Measurements from ENCODE around the gene DKKL1.

DKKL1 gene

DNA sequence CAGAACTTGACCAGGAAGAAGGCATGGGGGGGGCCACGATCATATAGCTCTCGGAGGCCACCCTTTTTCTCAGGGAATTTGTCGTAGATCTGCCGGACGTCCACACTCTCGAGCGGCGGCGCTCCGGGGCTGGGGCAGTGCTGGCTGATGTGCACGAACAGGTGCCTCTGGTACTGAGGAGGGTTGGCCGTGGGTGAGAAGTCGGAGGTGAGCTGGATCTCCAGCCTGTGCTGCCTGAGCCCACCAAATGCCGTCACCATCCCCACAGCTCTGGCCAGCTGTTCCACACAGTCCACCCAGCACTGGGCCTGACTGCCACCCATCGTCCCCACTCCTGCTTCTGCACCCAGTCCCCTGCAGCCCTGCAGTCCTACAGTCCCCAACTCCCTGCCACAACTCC lies 16.5 kb upstream of the DKKL1 start:
- no peaks in the 10 kb centered on the region for H3K4me1 ChIP-seq (ENCODE audit: insufficient read depth, insufficient read length)
- no peak overlapping the region for H3K9ac ChIP-seq (ENCODE audit: insufficient read length, low read depth)
- peaks cover 7% of the 10 kb centered on the region; the same call in 1 of the 2 replicates for H3K9me3 ChIP-seq (ENCODE audit: insufficient read depth, low read length)
- peaks cover 85% of the 10 kb centered on the region for H3K36me3 ChIP-seq (ENCODE audit: insufficient read depth, insufficient read length, low read length)
- no peak overlapping the region for H3K4me3 ChIP-seq (ENCODE audit: insufficient read length, low read depth)
- DNase-seq (ENCODE audit: low read depth, low spot score): no peak
- H3K27me3 ChIP-seq (ENCODE audit: insufficient read depth, insufficient read length): no peaks in the 10 kb centered on the region
- TF ChIP-seq YY1 (IDR thresholded peaks at IDR 0.05; ENCODE audit: insufficient read depth, insufficient read length) (no peak), SUZ12 (IDR thresholded peaks at IDR 0.05; ENCODE audit: extremely low read depth, insufficient read depth, insufficient read length) (no peak), ZNF274 (IDR thresholded peaks at IDR 0.05; ENCODE audit: low read depth, low read length) (no peak)

DNA sequence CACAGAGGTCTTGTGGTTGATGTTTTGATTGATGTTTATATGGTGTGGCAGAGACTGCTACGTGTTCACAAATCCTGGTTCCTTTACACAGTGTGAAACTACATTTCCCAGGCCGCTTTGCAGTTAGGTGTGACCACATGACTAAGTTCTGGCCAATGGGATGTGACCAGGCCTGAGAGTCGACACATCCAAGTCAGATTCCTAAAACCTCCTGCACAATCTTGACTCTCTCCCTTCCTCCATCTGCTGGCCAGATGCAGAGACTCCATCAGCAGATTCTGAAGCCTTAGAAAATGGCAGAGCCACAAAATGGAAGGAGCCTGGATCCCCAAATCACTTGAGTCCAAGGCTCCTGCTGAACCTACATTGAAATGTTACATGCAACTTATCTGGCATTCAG lies 15.8 kb upstream of the DKKL1 start:
- Histone ChIP-seq H3K4me1 (ENCODE audit: insufficient read depth, insufficient read length) (no peaks in the 10 kb centered on the region), H3K36me3 (ENCODE audit: insufficient read depth, insufficient read length, low read length) (peaks cover 84% of the 10 kb centered on the region), H3K9ac (ENCODE audit: insufficient read length, low read depth) (no peak overlapping the region), H3K4me3 (ENCODE audit: insufficient read length, low read depth) (no peak overlapping the region), H3K9me3 (ENCODE audit: insufficient read depth, low read length) (peaks cover 7% of the 10 kb centered on the region; the same call in 1 of the 2 replicates), H3K27me3 (ENCODE audit: insufficient read depth, insufficient read length) (no peaks in the 10 kb centered on the region)
- no peak for DNase-seq (ENCODE audit: low read depth, low spot score)
- TF ChIP-seq ZNF274 (IDR thresholded peaks at IDR 0.05; ENCODE audit: low read depth, low read length): no peak
- peak; percentile 12 for TF ChIP-seq YY1 (IDR thresholded peaks at IDR 0.05; ENCODE audit: insufficient read depth, insufficient read length)

DNA sequence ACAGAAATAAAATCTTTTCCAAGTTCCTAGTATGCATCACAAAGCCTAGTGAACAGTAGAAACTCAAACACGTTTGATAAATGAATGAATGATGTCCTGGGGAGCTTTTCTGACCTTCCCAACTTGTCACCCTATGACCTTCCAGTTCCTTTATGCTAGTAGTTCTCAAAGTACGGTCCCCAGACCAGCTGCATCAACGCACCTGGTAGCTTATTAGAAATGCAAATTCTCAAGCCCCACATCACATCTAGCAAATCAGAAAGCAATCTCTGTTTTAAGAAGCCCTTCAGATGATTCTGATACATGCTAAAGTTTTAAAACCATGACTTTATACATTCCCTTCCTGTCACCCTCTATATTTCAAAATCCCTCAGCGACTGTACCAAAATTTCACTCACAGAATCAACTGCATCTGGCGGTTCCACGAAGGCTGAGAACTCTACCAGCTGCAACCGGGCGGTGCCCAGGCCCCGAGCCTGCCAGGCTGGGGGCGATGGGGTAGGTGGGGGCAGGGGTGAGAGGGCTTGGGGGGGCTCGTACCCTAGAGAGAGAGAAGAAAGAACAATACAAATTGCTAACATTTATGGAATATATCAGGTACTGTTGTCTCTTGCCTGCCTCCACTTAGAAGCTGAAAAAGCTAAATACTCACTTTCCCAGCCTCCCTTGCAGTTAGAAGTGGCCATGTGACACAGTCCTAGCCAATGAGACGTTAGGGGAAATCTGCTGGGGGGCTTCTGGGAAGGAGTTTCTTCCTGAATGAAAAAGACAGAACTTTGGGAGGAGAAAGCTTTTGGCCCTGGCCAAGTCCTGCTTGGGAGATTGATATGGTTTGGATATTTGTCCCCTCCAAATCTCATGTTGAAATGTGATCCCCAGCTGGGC lies 15.1 kb upstream of the DKKL1 start:
- TF ChIP-seq YY1 (IDR thresholded peaks at IDR 0.05; ENCODE audit: insufficient read depth, insufficient read length): no peak
- no peak for TF ChIP-seq SUZ12 (IDR thresholded peaks at IDR 0.05; ENCODE audit: extremely low read depth, insufficient read depth, insufficient read length)
- no peak for TF ChIP-seq ZNF274 (IDR thresholded peaks at IDR 0.05; ENCODE audit: low read depth, low read length)
- Histone ChIP-seq H3K9ac (ENCODE audit: insufficient read length, low read depth) (no peak overlapping the region), H3K4me3 (ENCODE audit: insufficient read length, low read depth) (no peak overlapping the region), H3K9me3 (ENCODE audit: insufficient read depth, low read length) (peaks cover 7% of the 10 kb centered on the region; the same call in 1 of the 2 replicates), H3K4me1 (ENCODE audit: insufficient read depth, insufficient read length) (no peaks in the 10 kb centered on the region), H3K27me3 (ENCODE audit: insufficient read depth, insufficient read length) (no peaks in the 10 kb centered on the region), H3K36me3 (ENCODE audit: insufficient read depth, insufficient read length, low read length) (peaks cover 84% of the 10 kb centered on the region)
- DNase-seq (ENCODE audit: low read depth, low spot score): no peak

GRCh38 chr19:49349567-49349966 lies 14.1 kb upstream of the DKKL1 start:
- no peaks in the 10 kb centered on the region for H3K27me3 ChIP-seq (ENCODE audit: insufficient read depth, insufficient read length)
- no peak overlapping the region for H3K9ac ChIP-seq (ENCODE audit: insufficient read length, low read depth)
- H3K9me3 ChIP-seq (ENCODE audit: insufficient read depth, low read length): peaks cover 7% of the 10 kb centered on the region; the same call in 1 of the 2 replicates
- no peak for DNase-seq (ENCODE audit: low read depth, low spot score)
- TF ChIP-seq YY1 (IDR thresholded peaks at IDR 0.05; ENCODE audit: insufficient read depth, insufficient read length): no peak
- no peak for TF ChIP-seq ZNF274 (IDR thresholded peaks at IDR 0.05; ENCODE audit: low read depth, low read length)
- no peak for TF ChIP-seq SUZ12 (IDR thresholded peaks at IDR 0.05; ENCODE audit: extremely low read depth, insufficient read depth, insufficient read length)
- H3K4me1 ChIP-seq (ENCODE audit: insufficient read depth, insufficient read length): no peaks in the 10 kb centered on the region
- H3K4me3 ChIP-seq (ENCODE audit: insufficient read length, low read depth): no peak overlapping the region
- peaks cover 83% of the 10 kb centered on the region for H3K36me3 ChIP-seq (ENCODE audit: insufficient read depth, insufficient read length, low read length)

DNA sequence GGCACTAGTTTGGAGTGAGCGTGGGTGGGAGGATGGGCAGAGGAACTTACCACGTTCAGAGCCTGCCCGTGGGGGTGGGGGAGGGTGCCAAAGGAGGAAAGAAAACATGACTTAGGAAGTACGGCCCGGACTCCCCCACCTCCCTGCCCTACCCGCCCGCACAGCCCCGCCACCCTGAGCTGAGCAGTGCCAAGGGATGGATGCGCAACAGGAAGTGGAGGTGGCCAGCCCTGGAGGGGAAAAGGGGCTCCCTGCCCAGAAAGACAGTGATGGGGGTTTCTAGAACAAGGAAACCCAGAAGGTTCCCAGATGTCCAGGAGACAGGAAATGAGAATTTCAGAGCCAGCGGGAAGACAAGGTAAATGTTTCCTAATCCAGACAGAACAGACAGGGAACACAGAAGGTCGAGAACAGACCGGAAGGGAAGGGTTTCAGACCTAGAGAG lies 7.7 kb upstream of the DKKL1 start:
- Histone ChIP-seq H3K36me3 (ENCODE audit: insufficient read depth, insufficient read length, low read length) (peaks cover 76% of the 10 kb centered on the region), H3K4me1 (ENCODE audit: insufficient read depth, insufficient read length) (no peaks in the 10 kb centered on the region), H3K27me3 (ENCODE audit: insufficient read depth, insufficient read length) (no peaks in the 10 kb centered on the region), H3K4me3 (ENCODE audit: insufficient read length, low read depth) (no peak overlapping the region), H3K9me3 (ENCODE audit: insufficient read depth, low read length) (no peaks in the 10 kb centered on the region), H3K9ac (ENCODE audit: insufficient read length, low read depth) (no peak overlapping the region)
- TF ChIP-seq ZNF274 (IDR thresholded peaks at IDR 0.05; ENCODE audit: low read depth, low read length): no peak
- TF ChIP-seq SUZ12 (IDR thresholded peaks at IDR 0.05; ENCODE audit: extremely low read depth, insufficient read depth, insufficient read length): no peak
- no peak for TF ChIP-seq YY1 (IDR thresholded peaks at IDR 0.05; ENCODE audit: insufficient read depth, insufficient read length)
- no peak for DNase-seq (ENCODE audit: low read depth, low spot score)

DNA sequence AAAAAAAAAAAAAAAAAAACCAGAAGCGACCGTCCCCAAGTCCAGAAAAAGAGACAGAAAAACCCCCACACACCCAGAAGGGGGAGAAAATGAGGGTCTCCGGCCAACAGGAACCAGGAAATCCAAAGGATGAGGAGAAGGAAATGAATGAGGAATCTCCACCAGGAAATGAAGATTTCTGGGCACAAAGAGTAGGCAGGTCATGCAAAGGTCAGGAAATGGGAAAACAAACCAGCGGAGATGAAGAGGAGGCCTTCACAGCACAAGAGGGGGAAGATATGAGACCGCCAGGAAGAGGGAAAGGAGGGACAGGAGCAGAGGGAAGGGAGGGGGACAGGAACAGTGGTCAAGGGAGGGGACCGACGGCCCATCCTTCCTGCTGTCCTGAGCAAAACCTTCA lies 7.3 kb upstream of the DKKL1 start:
- TF ChIP-seq ZNF274 (IDR thresholded peaks at IDR 0.05; ENCODE audit: low read depth, low read length) (no peak), SUZ12 (IDR thresholded peaks at IDR 0.05; ENCODE audit: extremely low read depth, insufficient read depth, insufficient read length) (no peak), YY1 (IDR thresholded peaks at IDR 0.05; ENCODE audit: insufficient read depth, insufficient read length) (no peak)
- Histone ChIP-seq H3K36me3 (ENCODE audit: insufficient read depth, insufficient read length, low read length) (peaks cover 72% of the 10 kb centered on the region), H3K4me1 (ENCODE audit: insufficient read depth, insufficient read length) (no peaks in the 10 kb centered on the region), H3K4me3 (ENCODE audit: insufficient read length, low read depth) (no peak overlapping the region), H3K9ac (ENCODE audit: insufficient read length, low read depth) (no peak overlapping the region), H3K27me3 (ENCODE audit: insufficient read depth, insufficient read length) (no peaks in the 10 kb centered on the region), H3K9me3 (ENCODE audit: insufficient read depth, low read length) (no peaks in the 10 kb centered on the region)
- no peak for DNase-seq (ENCODE audit: low read depth, low spot score)

DNA sequence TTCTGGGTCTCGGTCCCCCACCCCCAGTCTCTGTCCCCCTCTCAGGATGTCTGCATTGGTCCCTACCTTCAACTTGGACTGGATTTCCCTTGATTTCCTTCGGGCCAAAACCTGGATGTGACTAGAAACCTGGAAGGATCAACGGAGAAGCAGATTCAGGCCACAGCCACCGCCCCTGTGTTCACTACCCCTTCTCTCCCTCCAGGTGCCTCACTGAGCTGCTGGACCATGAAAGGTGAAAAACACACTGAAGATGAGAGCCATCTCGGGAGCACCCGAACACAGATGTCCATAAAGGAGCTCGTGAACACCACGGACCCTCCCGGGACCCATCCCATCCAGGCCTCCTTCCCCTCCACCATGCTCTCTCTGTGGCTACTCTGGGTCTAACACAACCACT lies 6.5 kb upstream of the DKKL1 start:
- peak overlapping the region; percentile 21 for H3K9ac ChIP-seq (ENCODE audit: insufficient read length, low read depth)
- no peaks in the 10 kb centered on the region for H3K4me1 ChIP-seq (ENCODE audit: insufficient read depth, insufficient read length)
- H3K4me3 ChIP-seq (ENCODE audit: insufficient read length, low read depth): no peak overlapping the region
- TF ChIP-seq SUZ12 (IDR thresholded peaks at IDR 0.05; ENCODE audit: extremely low read depth, insufficient read depth, insufficient read length): no peak
- no peak for TF ChIP-seq ZNF274 (IDR thresholded peaks at IDR 0.05; ENCODE audit: low read depth, low read length)
- TF ChIP-seq YY1 (IDR thresholded peaks at IDR 0.05; ENCODE audit: insufficient read depth, insufficient read length): no peak
- no peaks in the 10 kb centered on the region for H3K9me3 ChIP-seq (ENCODE audit: insufficient read depth, low read length)
- DNase-seq (ENCODE audit: low read depth, low spot score): no peak
- peaks cover 68% of the 10 kb centered on the region for H3K36me3 ChIP-seq (ENCODE audit: insufficient read depth, insufficient read length, low read length)
- H3K27me3 ChIP-seq (ENCODE audit: insufficient read depth, insufficient read length): no peaks in the 10 kb centered on the region
